Measurements from ENCODE around the gene TUBGCP6.

DNA sequence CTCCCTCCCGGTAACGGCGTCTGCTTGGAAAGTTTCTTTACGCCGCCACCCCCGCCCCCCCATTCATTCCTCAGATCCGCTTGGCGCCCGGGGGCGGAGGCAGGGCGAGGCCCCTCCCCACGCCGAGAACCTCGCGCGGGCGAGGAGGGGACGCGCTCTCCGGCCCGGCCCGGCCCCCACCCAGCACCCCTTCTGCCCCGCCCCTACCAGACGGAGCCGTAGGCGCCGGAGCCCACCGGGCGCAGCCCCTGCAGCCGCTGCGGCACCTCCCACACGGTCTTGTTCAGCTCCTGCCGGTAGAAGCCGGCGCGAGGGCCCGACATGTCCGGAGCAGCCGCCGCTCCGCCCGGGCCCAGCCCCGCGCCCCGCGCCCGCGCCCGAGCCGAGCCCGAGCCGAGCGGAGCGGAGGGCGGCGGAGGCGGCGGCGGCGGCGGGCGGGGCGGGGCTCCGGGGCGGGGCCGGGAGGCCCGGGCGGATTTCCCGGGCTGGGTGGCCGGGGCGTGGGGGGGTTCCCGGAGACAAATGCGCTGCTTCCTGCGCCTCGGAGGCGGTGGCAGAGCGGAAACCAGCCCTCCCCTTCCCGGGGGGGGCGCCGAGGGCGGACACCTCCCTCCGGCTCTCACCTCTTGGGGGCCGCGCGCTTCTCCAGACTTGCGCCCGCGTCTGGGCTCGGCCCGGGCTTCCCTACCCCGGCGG lies 25.3 kb upstream of the TUBGCP6 start, which contains the start of gene MAPK11:
- TF ChIP-seq POLR2A (IDR thresholded peaks at IDR 0.05; ENCODE audit: low read depth, low read length) (no peak), POLR2AphosphoS5 (IDR thresholded peaks at IDR 0.05; ENCODE audit: low read depth, low read length) (no peak)
